LoVo (cell line): ENCODE measurements around the gene TFAP2A.

ENCODE experiments used
- DNase-seq: peaks from one replicate; pipeline ENCODE4 v3.0.0-alpha.2; 2016; ENCODE audit warnings: low spot score

Gene TFAP2A

GRCh38 chr6:10382728-10383330 lies 32.0 kb downstream of the TFAP2A start:
- no peak for DNase-seq

DNA sequence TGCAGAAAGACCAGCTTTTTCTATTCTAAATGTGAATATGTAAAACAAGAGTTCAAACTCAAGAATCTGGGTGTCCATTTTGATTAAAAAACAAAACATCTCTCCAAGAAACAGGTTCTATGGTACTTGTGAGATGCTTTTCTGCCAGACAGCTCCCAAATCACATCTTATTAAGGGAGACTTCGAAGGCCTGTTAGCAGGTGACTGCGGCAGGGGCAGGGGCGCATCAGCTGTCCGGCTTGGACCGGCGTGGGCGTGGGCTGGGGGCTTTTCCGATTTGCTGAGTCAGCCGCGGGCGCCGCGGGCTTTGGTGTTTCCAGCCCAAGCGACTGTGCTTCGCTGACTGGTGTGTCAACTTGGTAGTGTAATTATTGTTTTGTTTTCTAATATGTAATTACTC lies 32.6 kb downstream of the TFAP2A start:
- DNase-seq = no peak

DNA sequence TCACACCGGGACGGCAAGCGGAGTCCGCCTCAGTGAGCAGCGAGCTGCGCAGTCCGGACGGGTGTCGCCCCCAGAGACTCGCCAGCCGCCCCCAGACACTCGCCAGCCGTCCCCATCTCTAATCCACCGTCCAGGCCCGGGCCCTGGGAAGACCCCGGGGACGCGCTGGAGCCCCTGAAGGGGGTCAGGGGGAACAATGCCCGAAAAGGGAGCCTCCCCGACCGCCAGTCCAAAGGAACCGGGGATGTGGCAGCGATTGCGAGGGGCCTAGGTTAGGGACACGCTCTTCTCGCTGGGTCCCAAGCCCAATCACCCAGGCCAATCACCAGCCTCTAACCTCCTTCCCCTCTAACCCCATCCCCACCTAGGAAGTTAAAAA lies 33.1 kb downstream of the TFAP2A start:
- no peak for DNase-seq

GRCh38 chr6:10381133-10381829 lies 33.6 kb downstream of the TFAP2A start:
- no peak for DNase-seq

DNA sequence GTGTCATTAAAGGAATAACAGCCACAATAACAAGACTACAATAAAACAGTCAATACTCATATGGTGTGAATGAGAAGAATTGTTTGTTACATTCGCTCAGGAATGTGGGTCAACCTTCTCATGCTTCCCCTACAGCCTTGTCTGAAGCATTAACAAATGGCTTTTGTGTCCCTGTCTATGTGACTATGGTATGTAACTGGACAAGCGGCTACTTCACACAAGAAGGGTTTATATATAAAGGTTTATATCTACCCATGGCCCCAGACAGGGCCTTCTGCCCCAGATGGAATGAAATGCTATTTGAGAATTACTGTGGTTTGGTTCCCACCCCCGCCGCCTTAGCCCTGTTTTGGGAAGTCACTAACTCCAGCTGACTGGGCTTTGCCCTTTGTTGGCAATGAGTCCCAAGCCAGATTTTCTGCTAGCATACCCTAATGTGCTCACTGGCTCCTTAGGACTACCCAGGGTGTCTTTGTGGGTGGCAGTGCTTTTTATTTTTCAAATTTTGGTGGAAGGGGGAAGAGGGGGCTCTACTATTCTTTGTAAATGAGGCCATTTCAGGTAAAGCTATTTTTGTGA lies 39.4 kb downstream of the TFAP2A start:
- no peak for DNase-seq

GRCh38 chr6:10373642-10374359 lies 41.1 kb downstream of the TFAP2A start:
- DNase-seq = peak; percentile 71

GRCh38 chr6:10369896-10370295 lies 45.0 kb downstream of the TFAP2A start:
- DNase-seq = no peak

- DNase-seq = no peak
Observed at GRCh38 chr6:10368861-10369260, 46.0 kb downstream of the TFAP2A start.

- no peak for DNase-seq
Observed at GRCh38 chr6:10363911-10364310, 51.0 kb downstream of the TFAP2A start.

DNA sequence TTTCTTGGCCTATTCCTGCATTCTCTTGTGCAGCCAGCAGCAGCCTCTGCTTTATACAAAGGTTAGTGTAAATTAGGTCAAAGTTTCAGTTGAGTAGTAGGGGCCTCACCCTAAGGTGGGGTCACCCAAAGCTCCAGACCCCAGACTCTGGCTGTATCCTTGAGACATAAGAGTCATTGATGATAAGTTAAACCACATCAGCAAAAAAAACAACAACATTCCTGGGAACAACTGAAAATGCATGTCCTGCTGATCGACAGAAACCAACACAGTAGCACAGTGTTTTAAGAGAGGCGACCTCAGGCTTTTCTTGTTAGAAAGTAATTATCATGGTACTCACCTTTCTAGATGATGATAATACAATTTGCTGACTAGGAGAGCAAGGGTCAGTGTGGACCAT lies 52.6 kb downstream of the TFAP2A start:
- no peak for DNase-seq

- DNase-seq = no peak
Observed at GRCh38 chr6:10361428-10361827, 53.4 kb downstream of the TFAP2A start.

GRCh38 chr6:10359581-10359980 lies 55.3 kb downstream of the TFAP2A start:
- DNase-seq = no peak

DNA sequence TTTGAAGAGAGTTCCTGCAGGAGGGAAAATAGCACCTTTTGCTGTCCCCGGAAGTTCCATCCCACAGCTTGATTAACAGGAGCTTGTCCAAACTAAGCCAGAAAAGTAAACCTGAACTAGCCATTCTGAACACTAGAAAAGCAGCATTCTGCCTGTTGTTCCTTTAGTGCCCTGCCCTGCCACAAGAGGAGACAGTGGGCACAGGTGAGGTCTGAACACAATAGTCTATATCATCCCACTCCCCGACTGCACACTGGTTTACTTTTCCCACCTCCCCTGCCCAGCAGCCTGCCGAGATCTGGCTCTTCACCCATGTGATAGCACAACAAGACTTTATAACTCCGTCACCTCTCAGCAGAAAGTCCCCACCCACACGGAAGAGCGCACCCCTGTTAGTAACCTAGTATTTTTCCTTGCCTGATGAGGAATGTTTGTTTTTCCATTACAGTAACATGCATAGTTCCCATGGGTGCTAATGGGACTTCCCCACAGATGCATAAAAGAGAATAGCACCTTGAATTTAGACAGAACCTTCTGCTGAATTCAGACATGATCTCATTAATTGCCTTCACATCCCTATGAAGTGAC lies 59.7 kb downstream of the TFAP2A start:
- DNase-seq = peak; percentile 57

DNA sequence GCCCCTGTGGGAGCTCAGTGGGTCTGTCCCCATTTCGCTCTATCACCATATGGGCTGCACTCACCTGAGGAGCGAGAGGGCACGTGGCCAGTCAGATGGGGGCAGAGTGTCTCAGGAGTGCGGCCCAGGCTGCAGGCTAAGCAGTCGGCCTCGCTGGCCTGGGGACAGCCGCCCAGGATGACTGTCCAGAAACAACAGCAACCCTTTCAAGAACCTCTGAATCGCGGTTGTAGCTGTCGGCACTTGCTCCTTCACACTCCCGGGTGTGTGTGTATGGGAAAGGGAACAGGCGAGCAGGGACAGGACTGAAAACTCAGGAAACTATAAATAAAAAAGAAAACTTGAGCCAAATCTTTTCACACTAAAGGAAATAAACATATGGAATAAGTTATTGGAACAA lies 63.1 kb downstream of the TFAP2A start:
- DNase-seq = no peak

DNA sequence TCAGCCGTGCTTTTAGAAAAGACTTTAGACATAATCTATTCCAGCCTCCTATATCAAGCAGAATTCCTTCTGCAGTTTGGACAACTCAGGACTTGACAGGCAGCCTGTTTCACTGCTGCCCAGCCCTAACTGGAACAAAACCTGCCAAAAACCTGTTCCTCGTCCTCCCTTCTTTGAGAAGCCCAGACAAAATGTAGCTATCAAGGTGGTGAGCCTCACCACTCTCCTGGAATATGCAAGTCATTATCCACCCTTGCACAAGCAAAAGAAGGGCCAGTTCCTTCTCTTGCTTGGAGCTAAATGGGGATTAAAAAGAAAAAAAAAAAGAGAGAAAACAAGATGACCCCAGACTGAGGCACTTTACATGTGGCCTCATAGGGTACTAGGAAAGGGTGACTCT lies 64.2 kb downstream of the TFAP2A start:
- DNase-seq = no peak

DNA sequence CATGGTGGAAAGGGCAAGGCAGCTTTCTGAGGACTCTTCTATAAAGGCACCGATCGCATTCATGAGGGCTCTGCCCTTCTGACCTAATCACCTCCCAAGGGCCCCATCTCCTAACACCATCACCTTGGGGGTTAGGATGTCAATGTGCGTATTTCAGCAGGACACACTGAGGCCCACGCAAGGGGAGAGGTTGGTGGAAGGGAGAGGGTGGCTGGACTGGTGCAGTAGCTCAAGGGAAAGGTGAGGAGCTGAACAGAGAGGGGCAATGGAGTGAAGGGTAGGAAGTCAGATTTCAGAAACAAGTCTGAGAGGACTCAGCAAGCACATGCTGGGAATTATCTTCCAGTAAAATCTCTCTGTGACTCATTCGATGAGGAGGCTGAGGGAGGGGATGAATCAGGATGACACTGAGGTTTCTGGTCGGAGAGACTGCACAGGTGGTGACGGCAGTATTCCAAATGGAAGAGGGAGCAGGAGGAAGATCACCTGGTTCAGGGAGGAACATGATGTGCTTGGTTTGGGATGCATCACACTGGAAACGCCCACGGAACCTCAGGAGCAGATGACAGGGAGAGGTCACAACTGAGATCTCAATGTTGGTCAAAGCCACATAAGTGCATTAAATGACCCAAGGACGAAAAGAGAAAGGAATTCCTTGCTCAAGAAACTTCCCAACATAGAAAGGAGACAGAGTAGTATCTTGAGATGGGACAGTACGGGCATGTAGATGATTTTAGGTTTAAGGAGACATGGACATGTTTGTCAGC lies 67.1 kb downstream of the TFAP2A start:
- DNase-seq = peak; percentile 39
